PC-9 (cell line): ENCODE measurements around the gene GCLC.

Experiments
- CTCF ChIP-seq: fragments of 200-600 bp; sonication (generic); conservative IDR thresholded peaks from 2 replicates; pipeline ENCODE4 v1.6.1; 2017; ENCODE audit warnings: mixed run types, antibody characterized with exemption, mild to moderate bottlenecking, moderate library complexity
- EZH2 ChIP-seq: fragments of 200-600 bp; sonication (generic); IDR thresholded peaks from 2 replicates; pipeline ENCODE4 v1.8.0; 2017; ENCODE audit warnings: antibody characterized with exemption, low read depth

- TF ChIP-seq CTCF (no peak), EZH2 (no peak)
Observed at GRCh38 chr6:53539561-53539960, 5.3 kb downstream of the GCLC start.
